H1 (cell line): Measurements from ENCODE around the gene SLC35B4. TPM values are rescaled to one million over a fixed set of nuclear protein-coding genes. Genes with fewer than 3 reads are reported as not detected.

Source experiments
- CTCF ChIA-PET: fragments of 300-600 bp; sonication (Branson Sonifier 250); formaldehyde crosslinking; loops from one replicate; lab custom pipeline; 2021; ENCODE audit not compliant: partially characterized antibody; lab: Charles Lee
- POLR2A ChIA-PET: fragments of 300-600 bp; sonication (Branson Sonifier 250); formaldehyde crosslinking; loops from one replicate; lab custom pipeline; 2021; ENCODE audit warnings: inconsistent platforms; ENCODE audit not compliant: partially characterized antibody; lab: Charles Lee
- DNase-seq, 2 experiments: peaks; one replicate each; pipeline versions ENCODE4 v3.0.0 to v3.0.0-alpha.2; 2010 to 2022; ENCODE audit warnings: low spot score in 2 of 2, low read depth in 1 of 2, mixed read lengths in 1 of 2
- FAIRE-seq: peaks from 2 replicates; lab custom pipeline; 2011; peaks lifted over from hg19 to GRCh38; lab: Jason Lieb, UNC
- H2AFZ ChIP-seq: 2 replicates; pipeline ENCODE4 v1.8.1; 2012; ENCODE audit warnings: low read length, inconsistent platforms
- H2AK5ac ChIP-seq: 2 replicates; pipeline ENCODE4 v1.6.1; 2013; ENCODE audit warnings: low read depth, low read length
- H2BK120ac ChIP-seq: replicated peaks from 2 replicates; pipeline ENCODE3; 2013; ENCODE audit warnings: low read depth, low read length, inconsistent platforms
- H2BK12ac ChIP-seq: 2 replicates; pipeline ENCODE4 v1.6.1; 2013; ENCODE audit warnings: low read depth, low read length
- H2BK15ac ChIP-seq: 2 replicates; pipeline ENCODE4 v1.6.1; 2013; ENCODE audit warnings: low read length
- H2BK20ac ChIP-seq: 2 replicates; pipeline ENCODE4 v1.6.1; 2013; ENCODE audit warnings: low read length
- H2BK5ac ChIP-seq: 2 replicates; pipeline ENCODE4 v1.6.1; 2013; ENCODE audit warnings: low read depth, low read length
- H3K14ac ChIP-seq: 2 replicates; pipeline ENCODE4 v1.6.1; 2013; ENCODE audit warnings: inconsistent platforms; ENCODE audit not compliant: insufficient read length
- H3K18ac ChIP-seq: 2 replicates; pipeline ENCODE4 v1.6.1; 2013; ENCODE audit warnings: low read length; ENCODE audit errors: extremely low read depth
- H3K23ac ChIP-seq: 2 replicates; pipeline ENCODE4 v1.6.1; 2013; ENCODE audit warnings: inconsistent platforms; ENCODE audit not compliant: insufficient read length
- H3K23me2 ChIP-seq: 2 replicates; pipeline ENCODE4 v1.6.1; 2013; ENCODE audit warnings: low read depth, low read length
- H3K27ac ChIP-seq: 2 replicates; pipeline ENCODE4 v1.6.1; 2011; ENCODE audit warnings: low read depth, low read length, inconsistent platforms
- H3K27me3 ChIP-seq, 4 experiments: replicated peaks in 1 of 4; 1 replicate in 1 of 4; 2 replicates in 3 of 4; pipeline versions ENCODE4 v1.6.1 to v1.8.1; 2011 to 2013; ENCODE audit warnings: low read length in 3 of 4, mild to moderate bottlenecking in 3 of 4, inconsistent platforms in 2 of 4, mixed read lengths in 2 of 4, moderate library complexity in 1 of 4; ENCODE audit not compliant: control insufficient read depth in 3 of 4, insufficient read depth in 3 of 4; ENCODE audit errors: extremely low read depth in 1 of 4
- H3K36me3 ChIP-seq, 4 experiments: 2 replicates each; pipeline versions ENCODE4 v1.6.1 to v1.8.1; 2011 to 2013; ENCODE audit warnings: mild to moderate bottlenecking in 4 of 4, low read length in 3 of 4, moderate library complexity in 2 of 4, control low read depth in 1 of 4, inconsistent platforms in 1 of 4; ENCODE audit not compliant: insufficient read depth in 4 of 4, control insufficient read depth in 2 of 4
- H3K4ac ChIP-seq: replicated peaks from 2 replicates; pipeline ENCODE3; 2013; ENCODE audit warnings: low read length, low read depth, mixed read lengths, inconsistent platforms; ENCODE audit not compliant: insufficient read length
- H3K4me1 ChIP-seq, 4 experiments: replicated peaks in 1 of 4; 1 replicate in 1 of 4; 2 replicates in 3 of 4; pipeline versions ENCODE4 v1.6.1 to v1.8.1; 2011 to 2013; ENCODE audit warnings: low read length in 3 of 4, inconsistent platforms in 2 of 4, mixed read lengths in 1 of 4; ENCODE audit not compliant: insufficient read depth in 4 of 4, control insufficient read depth in 3 of 4
- H3K4me2 ChIP-seq, 2 experiments: 2 replicates each; pipeline versions ENCODE4 v1.6.1 to v1.8.1; 2011 to 2013; ENCODE audit warnings: low read depth in 2 of 2, low read length in 2 of 2, control low read depth in 1 of 2, inconsistent platforms in 1 of 2, mild to moderate bottlenecking in 1 of 2; ENCODE audit not compliant: insufficient read depth in 1 of 2
- H3K4me3 ChIP-seq, 4 experiments: fragments of 200-600, 300-600 bp in 1 of 4; sonication (generic), shearing (Covaris generic), sonication (Bioruptor Twin) in 1 of 4; 2 replicates each; pipeline versions ENCODE4 v1.5.1 to v1.8.1; 2011 to 2016; ENCODE audit warnings: low read length in 4 of 4, low read depth in 3 of 4, control low read depth in 2 of 4, inconsistent platforms in 2 of 4, mild to moderate bottlenecking in 2 of 4, mixed read lengths in 1 of 4, moderate library complexity in 1 of 4; ENCODE audit not compliant: insufficient read depth in 2 of 4; ENCODE audit errors: extremely low read depth in 1 of 4
- H3K56ac ChIP-seq: replicated peaks from 2 replicates; pipeline ENCODE3; 2013; ENCODE audit warnings: low read depth, mild to moderate bottlenecking, mixed read lengths, low read length, inconsistent platforms; ENCODE audit not compliant: insufficient read length
- H3K79me1 ChIP-seq: 2 replicates; pipeline ENCODE4 v1.6.1; 2013; ENCODE audit warnings: low read depth, low read length, control low read depth
- H3K79me2 ChIP-seq, 2 experiments: 2 replicates each; pipeline versions ENCODE4 v1.6.1 to v1.8.1; 2012 to 2013; ENCODE audit warnings: low read length in 2 of 2, mild to moderate bottlenecking in 2 of 2, inconsistent platforms in 1 of 2; ENCODE audit not compliant: insufficient read depth in 2 of 2, control insufficient read depth in 1 of 2
- H3K9ac ChIP-seq, 4 experiments: replicated peaks in 1 of 4; 1 replicate in 1 of 4; 2 replicates in 3 of 4; pipeline versions ENCODE4 v1.6.1 to v1.8.1; 2011 to 2013; ENCODE audit warnings: low read depth in 3 of 4, low read length in 3 of 4, control low read depth in 2 of 4, mild to moderate bottlenecking in 2 of 4, moderate library complexity in 2 of 4, inconsistent platforms in 1 of 4; ENCODE audit errors: extremely low read depth in 1 of 4
- H3K9me3 ChIP-seq, 2 experiments: 2 replicates each; pipeline versions ENCODE4 v1.6.1 to v1.8.1; 2012 to 2013; ENCODE audit warnings: mild to moderate bottlenecking in 2 of 2, moderate library complexity in 2 of 2, control low read depth in 1 of 2, inconsistent platforms in 1 of 2, low read depth in 1 of 2, low read length in 1 of 2, mixed read lengths in 1 of 2; ENCODE audit not compliant: insufficient read depth in 2 of 2
- H4K20me1 ChIP-seq, 2 experiments: replicated peaks in 1 of 2; 2 replicates each; pipeline versions ENCODE3 to v1.8.1; 2011 to 2013; ENCODE audit warnings: inconsistent platforms in 2 of 2, low read length in 2 of 2, mild to moderate bottlenecking in 1 of 2; ENCODE audit not compliant: insufficient read depth in 2 of 2, control insufficient read depth in 1 of 2
- H4K5ac ChIP-seq: 2 replicates; pipeline ENCODE4 v1.6.1; 2013; ENCODE audit warnings: low read length, low read depth, mixed read lengths, inconsistent platforms; ENCODE audit not compliant: insufficient read length
- H4K8ac ChIP-seq: 2 replicates; pipeline ENCODE4 v1.8.0; 2013; ENCODE audit warnings: mild to moderate bottlenecking, moderate library complexity, low read length, inconsistent platforms; ENCODE audit not compliant: insufficient read depth; ENCODE audit errors: extremely low read depth
- H4K91ac ChIP-seq: replicated peaks from 2 replicates; pipeline ENCODE3; 2013; ENCODE audit warnings: low read length, mixed read lengths, inconsistent platforms; ENCODE audit not compliant: insufficient read length
- HDAC6 ChIP-seq: IDR thresholded peaks from one replicate; pipeline ENCODE4 v1.7.1; 2012; ENCODE audit warnings: low read depth, mild to moderate bottlenecking, inconsistent platforms, low read length, moderate library complexity
- JUN ChIP-seq: IDR thresholded peaks from 2 replicates; pipeline ENCODE4 v1.6.1; 2011; ENCODE audit warnings: low read depth, mild to moderate bottlenecking, improper control_type of control experiment, low read length
- JUND ChIP-seq: IDR thresholded peaks from 2 replicates; pipeline ENCODE4 v1.6.1; 2011; ENCODE audit warnings: mild to moderate bottlenecking, improper control_type of control experiment, low read length
- KDM1A ChIP-seq: fragments of 200-600, 300-600 bp; sonication (generic); IDR thresholded peaks from 2 replicates; pipeline ENCODE4 v1.7.1; 2016; ENCODE audit warnings: mild to moderate bottlenecking, low read length, borderline replicate concordance
- RXRA ChIP-seq: IDR thresholded peaks from 2 replicates; pipeline ENCODE4 v1.6.1; 2011; ENCODE audit warnings: low read depth, mild to moderate bottlenecking, low read length, moderate library complexity; ENCODE audit not compliant: insufficient read depth
- SAP30 ChIP-seq: fragments of 300-600 bp; sonication (generic); IDR thresholded peaks from 2 replicates; pipeline ENCODE4 v1.7.1; 2012; ENCODE audit warnings: low read length, moderate library complexity, mild to moderate bottlenecking, inconsistent platforms; ENCODE audit not compliant: insufficient read depth, insufficient replicate concordance
- TAF1 ChIP-seq: IDR thresholded peaks from 2 replicates; pipeline ENCODE4 v1.6.1; 2011; ENCODE audit warnings: mild to moderate bottlenecking, low read depth, low read length
- TCF12 ChIP-seq: IDR thresholded peaks from 2 replicates; pipeline ENCODE4 v1.6.1; 2011; ENCODE audit warnings: low read depth, mild to moderate bottlenecking, low read length
- WGBS, 2 experiments: shearing (Covaris generic) in 1 of 2; methylation state at CpG; one replicate each; pipeline versions ENCODE4 v1.1.6 to v1.1.7; 2013 to 2015; ENCODE audit warnings: low lambda C conversion rate in 2 of 2, mixed read lengths in 2 of 2, inconsistent platforms in 1 of 2, low coverage in 1 of 2, missing lambda C conversion rate in 1 of 2; ENCODE audit not compliant: insufficient replicate concordance in 2 of 2, insufficient coverage in 1 of 2, insufficient read length in 1 of 2; ENCODE audit errors: extremely low coverage in 1 of 2, missing lambda C conversion rate in 1 of 2; 5-methylcytosine and 5-hydroxymethylcytosine counted together
- polyA plus RNA-seq, 7 experiments: library from polyadenylated mRNA; depleted of rRNA in 3 of 7; stranded (reverse) in 5 of 7; unstranded in 2 of 7; fragments of >200 nt in 5 of 7; fragments of 200-250 nt in 2 of 7; gene quantifications; 1 replicate in 5 of 7; 2 replicates in 1 of 7; 4 replicates in 1 of 7; pipeline versions ENCODE4 v1.2.1 to v1.2.3, GENCODE V29; 2011 to 2013; ENCODE audit warnings: missing spikeins in 2 of 7, mixed read lengths in 2 of 7
- total RNA-seq: library from RNA; stranded (reverse); fragmentation: NEBNext Ultra II Directional; extraction: Animal tissue kit (Norgen Biotek cat#: 25700); gene quantifications from 2 replicates; pipeline ENCODE4 v1.2.1, GENCODE V29; 2021

Gene SLC35B4
- total and polyA plus RNA-seq, 2 of the 8 experiments (the other 6 are each of a cell fraction or from before 2014, with no cell fraction given), result 28.9 to 34.6 TPM

- DNase-seq (no peak), FAIRE-seq (no peak)
- Histone ChIP-seq H3K79me2 (no peaks in the 10 kb centered on the region), H2BK120ac (no peak overlapping the region), H2BK20ac (no peak overlapping the region), H3K36me3 (peaks cover 3 to 43% (median 20%) of the 10 kb centered on the region in 4 experiments; a peak in 7 of 8 replicates), H4K20me1 (peaks cover 0 to 2% of the 10 kb centered on the region in 2 experiments), H2BK5ac (no peak overlapping the region), H2BK15ac (no peak overlapping the region), H4K8ac (no peak overlapping the region), H3K4ac (no peak overlapping the region), H2BK12ac (no peak overlapping the region), H2AFZ (no peak overlapping the region), H3K23ac (no peak overlapping the region), H3K27ac (no peak overlapping the region), H2AK5ac (no peak overlapping the region), H3K18ac (no peak overlapping the region), H3K56ac (no peak overlapping the region), H3K9me3 (no peaks in the 10 kb centered on the region), H3K9ac (no peak overlapping the region), H4K91ac (no peak overlapping the region), H3K79me1 (no peaks in the 10 kb centered on the region), H3K4me1 (no peaks in the 10 kb centered on the region), H3K23me2 (no peaks in the 10 kb centered on the region), H3K4me3 (no peak overlapping the region), H3K14ac (no peak overlapping the region), H3K27me3 (peaks cover 0 to 1% (median 0%) of the 10 kb centered on the region in 4 experiments; a peak in 1 of 7 replicates), H3K4me2 (no peak overlapping the region), H4K5ac (no peak overlapping the region)
- ChIA-PET POLR2A (interaction anchor here (1.1 to 1.5 kb wide), 2 partner anchors 10 to 16 kb away, joined by 3 to 5 read pairs; partner anchors contain the start of gene SLC35B4), CTCF (interaction anchor here (1.0 to 1.1 kb wide), 2 partner anchors 18 to 21 kb away, joined by 3 read pairs; no protein-coding TSS in a partner anchor)
- WGBS, 2 experiments, result 88% methylated on average over 2 of the region's 2 CpGs; no CpG with 5 or more reads in 1 of the 2 experiments
- TF ChIP-seq HDAC6 (no peak), SAP30 (no peak), KDM1A (no peak), TCF12 (no peak), TAF1 (no peak), RXRA (no peak), JUND (no peak), JUN (no peak)
These were observed 15.7 kb downstream of the SLC35B4 start for GRCh38 chr7:134300988-134301387.
